GM21786 (cell line): ENCODE data around the gene MCM7.

Experiments used
- ATAC-seq: cut with Tn5 transposase; IDR thresholded peaks from one replicate; pipeline ENCODE4 v1.9.1; 2021; ENCODE audit not compliant: unreplicated experiment

MCM7 gene

DNA sequence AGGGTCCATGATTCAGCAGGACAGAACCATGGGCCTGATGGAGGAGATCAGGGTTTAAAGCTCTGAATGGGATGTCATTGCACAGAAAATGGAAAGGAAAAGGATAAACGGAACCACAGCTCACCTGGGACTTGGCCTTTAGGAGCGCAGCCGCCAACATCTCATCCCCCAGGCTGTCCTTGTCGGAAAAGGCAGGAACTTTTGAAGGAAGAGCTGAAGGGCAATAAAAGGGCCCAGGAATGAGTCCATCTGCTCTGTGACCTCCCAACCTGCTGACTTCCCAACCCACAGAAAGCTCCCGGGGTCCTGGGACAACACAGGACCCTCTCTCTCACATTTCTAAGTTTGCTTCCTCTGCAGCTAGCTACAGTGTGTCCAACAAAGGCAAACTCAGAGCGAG lies 25.8 kb downstream of the MCM7 start:
- no peak for ATAC-seq

DNA sequence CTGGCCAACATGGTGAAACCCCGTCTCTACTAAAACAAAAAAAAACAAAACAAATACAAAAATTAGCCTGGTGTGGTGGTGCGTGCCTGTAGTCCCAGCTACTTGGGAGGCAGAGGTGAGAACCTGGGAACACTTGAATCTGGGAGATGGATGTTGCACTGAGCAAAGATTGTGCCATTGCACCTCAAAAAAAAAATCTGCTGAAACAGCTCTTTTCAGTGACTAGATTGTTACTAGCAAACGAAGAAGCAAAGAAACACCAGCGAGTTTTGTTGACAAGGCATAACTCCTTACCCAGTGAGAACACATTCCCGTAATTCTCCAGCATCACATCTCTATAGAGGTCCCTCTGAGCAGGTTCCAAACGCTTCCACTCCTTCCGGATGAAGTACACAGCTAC lies 26.4 kb downstream of the MCM7 start:
- ATAC-seq = no peak

DNA sequence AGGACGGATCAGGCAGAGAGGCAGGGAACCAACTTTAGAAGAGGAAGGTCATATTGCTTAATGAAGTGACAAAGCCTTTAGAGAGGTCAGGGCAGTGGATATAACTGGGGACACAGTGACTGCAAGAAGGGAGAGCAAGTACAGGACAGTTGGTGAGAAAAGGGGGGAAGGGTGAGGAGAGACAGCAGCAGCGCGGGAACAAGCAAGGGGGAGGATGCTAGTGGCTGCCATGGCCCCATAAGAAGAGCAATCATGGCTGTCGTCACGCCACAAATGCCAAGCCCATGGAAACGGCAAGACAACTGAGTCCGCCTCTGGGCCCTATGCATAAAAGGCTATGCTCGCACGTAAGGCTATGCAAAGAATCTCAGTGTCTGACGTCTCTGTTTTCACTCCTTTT lies 28.7 kb downstream of the MCM7 start:
- no peak for ATAC-seq

DNA sequence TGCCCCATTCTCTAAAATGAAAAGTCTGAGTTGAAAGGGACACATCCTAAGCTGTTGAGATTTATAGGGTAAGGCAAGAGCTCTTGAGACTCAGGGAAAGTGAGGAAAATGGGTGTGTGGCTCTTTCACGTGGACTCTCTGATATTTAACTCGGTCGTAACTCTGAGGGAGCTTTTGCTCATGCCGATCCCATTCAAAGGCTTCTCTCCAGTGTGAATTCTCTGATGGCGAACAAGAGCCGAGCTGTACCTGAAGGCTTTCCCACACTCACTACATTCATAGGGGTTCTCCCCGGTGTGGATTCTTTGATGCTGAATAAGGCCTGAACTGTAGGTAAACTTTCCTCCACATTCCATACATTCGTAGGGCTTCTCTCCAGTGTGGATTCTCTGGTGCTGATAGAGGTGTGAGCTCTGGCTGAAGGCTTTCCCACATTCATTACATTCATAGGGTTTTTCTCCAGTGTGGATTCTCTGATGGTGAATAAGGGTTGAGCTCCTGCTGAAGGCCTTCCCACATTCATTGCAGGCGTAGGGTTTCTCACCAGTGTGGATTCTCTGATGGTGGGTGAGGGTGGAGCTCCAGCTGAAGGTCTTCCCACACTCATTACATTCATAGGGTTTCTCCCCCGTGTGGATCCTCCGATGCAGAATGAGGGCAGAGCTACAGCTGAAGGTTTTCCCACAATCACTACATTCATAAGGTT lies 30.0 kb downstream of the MCM7 start:
- no peak for ATAC-seq

DNA sequence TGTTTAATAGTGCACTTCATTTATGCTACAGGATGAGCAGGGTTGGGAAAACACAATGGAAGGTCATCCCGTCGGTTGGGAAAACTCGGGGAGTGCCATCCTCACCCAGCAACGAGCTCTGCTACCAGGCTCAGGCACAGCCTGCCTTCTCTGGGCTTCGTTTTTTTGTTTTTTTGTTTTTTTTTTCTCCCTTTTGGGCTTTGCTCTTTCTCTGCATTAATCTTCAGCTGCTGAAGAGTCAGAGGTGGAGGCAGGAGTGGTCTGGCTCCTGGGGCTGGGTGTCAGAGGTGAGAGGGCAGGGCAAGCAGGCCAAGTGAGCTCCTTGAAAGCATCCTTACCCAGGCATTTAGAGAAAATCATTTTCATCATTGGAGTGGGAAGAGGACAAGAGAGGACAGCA lies 31.2 kb downstream of the MCM7 start:
- ATAC-seq = no peak

DNA sequence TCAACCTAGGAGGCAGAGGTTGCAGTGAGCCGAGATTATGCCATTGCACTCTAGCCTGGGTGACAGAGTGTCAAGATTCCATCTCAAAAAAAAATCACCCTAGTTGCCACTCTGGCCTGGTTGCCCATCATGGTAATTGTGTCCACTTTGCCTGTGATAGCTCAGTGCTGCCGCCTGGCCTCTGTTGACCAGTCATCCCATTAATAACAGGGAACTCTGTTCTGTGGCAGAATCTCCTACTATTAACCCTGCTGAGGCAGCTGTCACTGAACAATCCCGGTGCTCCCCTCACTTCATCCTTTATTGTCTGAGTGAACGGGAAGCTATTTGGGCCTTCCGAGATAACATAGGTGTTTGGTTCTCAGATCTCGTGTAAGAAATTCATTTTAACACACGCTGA lies 34.2 kb downstream of the MCM7 start:
- no peak for ATAC-seq

DNA sequence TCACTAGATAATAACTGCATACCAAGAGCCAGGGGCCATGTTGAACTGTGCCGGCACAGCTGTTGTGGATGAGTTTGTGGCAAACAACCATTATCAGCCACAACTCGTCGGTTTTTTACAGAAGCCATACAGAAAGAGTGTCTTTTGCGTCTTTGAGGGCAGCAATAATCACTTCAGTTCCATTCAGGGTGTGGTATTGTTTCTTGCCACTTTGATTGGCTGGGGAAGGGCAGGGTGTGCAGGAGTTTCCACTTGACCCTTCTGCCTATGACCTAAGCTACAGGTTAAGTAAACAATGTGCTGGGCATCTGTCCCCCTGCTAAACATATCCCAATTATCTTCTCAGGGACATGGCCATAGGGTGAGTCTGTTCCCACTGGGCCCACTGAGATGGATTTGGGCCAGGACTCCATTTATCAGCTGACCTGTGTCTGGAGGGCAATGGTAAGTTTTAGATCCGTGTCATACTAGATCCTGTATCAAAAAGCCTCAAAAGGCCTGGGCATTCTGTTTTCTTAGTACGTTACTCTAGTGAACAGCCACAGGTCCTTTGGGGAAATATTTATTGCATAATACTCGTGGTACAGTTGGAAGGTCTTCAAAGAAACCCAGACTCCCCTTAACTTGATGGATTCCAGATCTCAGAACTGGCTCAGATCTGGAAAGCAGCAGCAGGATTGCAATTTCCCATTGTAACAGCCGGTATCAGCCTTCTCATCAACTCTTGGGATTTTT lies 35.6 kb downstream of the MCM7 start:
- no peak for ATAC-seq

DNA sequence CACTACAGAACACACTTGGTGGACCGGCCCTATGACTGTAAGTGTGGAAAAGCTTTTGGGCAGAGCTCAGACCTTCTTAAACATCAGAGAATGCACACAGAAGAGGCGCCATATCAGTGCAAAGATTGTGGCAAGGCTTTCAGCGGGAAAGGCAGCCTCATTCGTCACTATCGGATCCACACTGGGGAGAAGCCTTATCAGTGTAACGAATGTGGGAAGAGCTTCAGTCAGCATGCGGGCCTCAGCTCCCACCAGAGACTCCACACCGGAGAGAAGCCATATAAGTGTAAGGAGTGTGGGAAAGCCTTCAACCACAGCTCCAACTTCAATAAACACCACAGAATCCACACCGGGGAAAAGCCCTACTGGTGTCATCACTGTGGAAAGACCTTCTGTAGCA lies 37.0 kb downstream of the MCM7 start:
- no peak for ATAC-seq

DNA sequence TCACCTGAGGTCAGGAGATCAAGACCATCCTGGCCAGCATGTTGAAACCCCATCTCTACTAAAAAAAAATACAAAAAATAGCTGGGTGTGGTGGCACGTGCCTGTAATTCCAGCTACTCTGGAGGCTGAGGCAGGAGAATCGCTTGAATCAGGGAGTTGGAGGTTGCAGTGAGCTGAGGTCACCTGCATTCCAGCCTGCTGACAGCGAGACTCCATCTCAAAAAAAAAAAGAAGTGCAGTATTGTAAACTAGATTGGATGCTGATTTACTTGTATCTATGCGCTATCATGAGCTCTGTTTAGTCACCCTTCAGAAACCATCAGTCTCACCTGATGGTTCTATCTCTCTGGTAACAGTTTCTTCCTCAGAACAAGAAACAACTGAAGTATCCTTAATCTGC lies 37.8 kb downstream of the MCM7 start:
- ATAC-seq = no peak

DNA sequence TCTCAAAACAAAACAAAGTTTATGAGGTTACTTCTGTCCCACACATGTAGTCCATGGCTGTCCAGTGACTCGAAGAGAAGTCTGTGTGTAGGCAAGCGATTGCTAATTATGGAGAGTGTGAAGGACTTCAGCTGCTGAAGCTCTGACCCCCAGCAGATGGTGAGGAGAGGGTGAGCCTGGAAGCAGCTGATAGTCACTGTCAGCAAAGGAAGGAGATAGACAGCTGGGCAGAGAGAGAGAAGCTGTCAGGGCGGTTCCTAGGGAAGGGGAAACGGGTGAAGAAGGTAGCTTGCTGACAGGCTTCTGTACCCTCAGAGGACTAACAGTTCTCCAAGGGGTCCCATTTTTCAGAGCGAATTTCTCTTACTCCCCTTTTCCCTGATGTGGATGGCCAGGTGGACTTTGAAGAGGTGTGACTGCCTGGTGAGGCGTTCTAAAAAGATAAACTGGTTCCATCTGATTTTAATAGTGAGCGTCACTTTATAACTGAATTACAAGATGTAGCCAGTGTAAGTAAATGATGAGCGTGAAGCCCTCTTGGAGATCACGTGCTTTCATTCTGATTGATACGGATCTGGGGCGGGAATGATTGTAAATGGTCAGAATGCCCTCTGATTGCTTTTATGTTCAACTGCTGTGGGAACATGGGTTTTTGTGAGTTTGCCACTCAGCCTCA lies 39.5 kb downstream of the MCM7 start:
- no peak for ATAC-seq

DNA sequence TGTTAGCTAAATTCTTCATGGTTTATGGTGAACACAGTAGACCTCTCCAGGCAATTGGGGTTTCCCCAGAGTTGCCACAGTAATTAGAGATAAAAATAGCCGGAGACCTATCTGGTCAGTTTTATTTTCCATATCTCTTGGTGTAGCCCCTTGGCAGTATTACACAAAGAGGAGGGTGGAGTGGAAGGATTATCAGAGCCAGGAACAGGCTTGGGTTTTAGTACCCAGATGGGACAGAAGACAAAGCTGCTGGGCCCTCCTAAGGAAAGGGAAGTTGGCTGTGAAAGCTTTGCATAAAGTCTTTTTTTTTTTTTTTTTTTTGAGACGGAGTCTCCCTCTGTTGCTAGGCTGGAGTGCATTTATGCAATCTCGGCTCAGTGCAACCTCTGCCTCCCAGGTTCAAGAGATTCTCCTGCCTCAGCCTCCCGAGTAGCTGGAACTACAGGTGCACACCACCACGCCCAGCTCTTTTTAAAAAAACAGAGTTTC lies 41.9 kb downstream of the MCM7 start:
- ATAC-seq = no peak

DNA sequence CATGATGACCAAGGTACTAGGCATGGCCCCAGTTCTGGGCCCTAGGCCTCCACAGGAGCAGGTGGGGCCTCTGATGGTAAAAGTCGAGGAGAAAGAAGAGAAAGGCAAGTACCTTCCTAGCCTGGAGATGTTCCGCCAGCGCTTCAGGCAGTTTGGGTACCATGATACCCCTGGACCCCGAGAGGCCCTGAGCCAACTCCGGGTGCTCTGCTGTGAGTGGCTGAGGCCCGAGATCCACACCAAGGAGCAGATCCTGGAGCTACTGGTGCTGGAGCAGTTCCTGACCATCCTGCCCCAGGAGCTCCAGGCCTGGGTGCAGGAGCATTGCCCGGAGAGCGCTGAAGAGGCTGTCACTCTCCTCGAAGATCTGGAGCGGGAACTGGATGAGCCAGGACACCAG lies 44.2 kb downstream of the MCM7 start:
- no peak for ATAC-seq

DNA sequence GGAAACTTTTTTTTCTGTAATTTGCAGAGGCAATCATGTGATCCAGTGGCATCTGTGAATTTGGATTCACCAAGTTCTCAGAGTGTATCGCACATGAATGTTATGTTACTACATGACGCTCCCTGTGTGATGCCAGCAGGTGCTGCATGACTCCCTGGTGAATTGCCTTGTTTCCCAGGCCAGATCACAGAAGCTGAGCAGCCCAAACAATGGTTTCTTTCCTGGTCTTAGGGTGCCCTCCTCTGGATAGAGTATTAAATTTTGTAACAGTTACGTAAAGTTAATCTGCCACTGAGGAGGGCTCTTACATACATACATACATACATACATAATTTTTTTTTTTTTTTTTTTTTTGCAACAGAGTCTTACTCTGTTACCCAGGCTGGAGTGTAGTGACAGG lies 48.0 kb downstream of the MCM7 start:
- no peak for ATAC-seq

DNA sequence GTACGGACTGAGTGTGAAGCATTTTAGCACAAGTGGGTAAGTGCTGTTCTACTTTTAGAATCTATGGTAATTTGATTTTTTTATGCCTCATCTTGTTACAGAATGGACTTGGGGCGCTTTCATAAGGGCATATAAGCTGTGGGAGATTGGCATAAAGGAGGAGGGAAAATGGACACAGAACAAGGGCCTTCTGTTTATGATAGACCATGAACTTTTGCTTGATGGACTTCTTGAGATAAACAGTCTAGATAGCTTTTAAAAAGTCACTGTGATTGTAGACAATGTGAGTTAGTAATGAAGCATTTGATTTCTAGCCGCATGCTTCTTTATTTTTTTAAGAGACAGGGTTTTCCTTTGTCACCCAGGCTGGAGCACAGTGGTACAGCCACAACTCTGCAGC lies 49.6 kb downstream of the MCM7 start:
- ATAC-seq = no peak

DNA sequence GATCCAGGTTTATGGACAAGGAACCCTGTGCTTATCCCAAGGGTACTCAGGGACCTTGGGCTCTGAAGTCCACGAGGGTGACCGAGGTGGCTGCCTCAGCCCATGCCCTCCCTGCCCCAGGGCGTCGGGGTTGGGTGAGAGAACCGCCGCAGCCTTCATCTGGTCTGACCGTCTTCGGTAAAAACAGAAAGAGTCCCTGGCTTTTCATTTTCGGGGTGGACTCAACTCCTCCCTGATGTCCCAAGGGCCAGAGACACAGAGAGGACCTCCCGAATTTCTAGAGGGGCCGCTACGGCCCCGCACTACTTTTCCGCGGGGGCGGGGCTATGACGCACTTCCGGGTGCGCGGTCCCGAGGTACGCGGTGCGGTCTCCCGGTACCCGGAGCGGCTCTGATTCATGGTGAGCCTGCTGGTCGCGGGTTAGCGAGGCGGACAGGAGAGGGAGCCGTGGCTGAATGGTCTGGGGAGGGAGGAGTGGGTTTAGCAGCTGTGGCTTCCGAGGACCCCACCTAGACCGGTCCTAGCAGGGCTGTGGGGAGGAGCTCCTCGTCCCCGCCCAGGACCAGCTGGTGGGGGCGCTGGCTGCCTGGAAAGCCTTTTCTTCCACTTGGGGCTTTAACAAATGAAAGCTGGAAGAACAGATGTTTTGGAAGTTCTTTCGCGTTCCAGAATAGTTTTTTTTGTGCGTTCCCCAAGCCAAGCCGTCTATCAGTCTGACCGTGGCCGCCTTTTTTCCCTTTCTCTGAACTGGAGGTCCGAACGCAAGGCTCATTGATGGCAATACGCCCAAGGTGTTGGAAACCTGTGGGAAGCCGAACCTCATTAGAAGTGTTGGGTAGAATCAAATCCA lies 51.5 kb downstream of the MCM7 start, which contains the start of gene ZSCAN21:
Gene ZSCAN21, plus strand, starts transcription at position 334 of the 851 bp plus-strand sequence. CDS start 7,233 bp downstream, outside the sequence.
- ATAC-seq = peak; percentile 89

DNA sequence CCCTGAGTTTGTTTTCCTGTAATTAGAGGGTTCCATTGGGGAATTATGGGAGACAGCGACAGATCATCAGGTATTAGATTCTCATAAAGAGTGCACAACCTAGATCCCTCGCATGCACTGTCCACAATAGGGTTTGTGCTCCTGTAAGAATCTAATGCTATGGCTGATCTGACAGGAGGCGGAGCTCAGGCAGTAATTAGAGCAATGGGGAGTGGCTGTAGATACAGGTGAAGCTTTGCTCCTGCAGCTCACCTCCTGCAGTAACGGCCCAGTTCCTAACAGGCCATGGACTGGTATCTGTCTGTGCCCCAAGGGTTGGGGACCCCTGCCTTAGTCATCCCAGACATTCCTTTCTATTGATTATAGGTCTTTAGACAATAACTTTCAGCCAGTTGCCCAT lies 52.5 kb downstream of the MCM7 start:
- no peak for ATAC-seq

DNA sequence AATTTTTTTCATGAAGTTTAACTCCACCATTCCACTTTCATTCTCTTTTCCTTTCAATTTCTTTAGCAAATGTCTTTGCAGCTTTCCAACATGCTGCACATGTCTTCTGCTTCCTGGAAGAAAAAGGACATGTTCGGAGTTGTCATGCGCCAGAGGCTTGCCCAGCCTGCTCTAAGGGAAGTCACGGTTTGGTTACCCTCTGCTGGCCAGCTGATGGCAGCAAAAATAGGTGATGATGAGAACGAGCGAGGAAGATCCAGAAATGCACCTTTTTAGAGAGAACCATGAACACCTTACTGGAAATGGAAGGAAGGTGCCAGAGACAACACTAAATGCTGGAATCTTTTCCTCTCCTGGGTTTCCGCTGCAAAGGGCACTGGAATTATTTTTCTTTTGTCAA lies 56.5 kb downstream of the MCM7 start:
- ATAC-seq = no peak
